Measurements from ENCODE around the gene ADGRG4.

ADGRG4 gene

GRCh38 chrX:136464589-136464988 lies 163.8 kb downstream of the ADGRG4 start:
- no peak for DNase-seq (ENCODE audit: low read depth)
